Renal pelvis (tissue), 4 donors: Measurements from ENCODE around the gene SMYD2. TPM values are rescaled to one million over a fixed set of nuclear protein-coding genes. Genes with fewer than 3 reads are reported as not detected.
"Not testable (repeated sequence)": the region's sequence is repeated elsewhere in the genome, so short reads cannot be mapped to it uniquely, and the experiment has no call there.

Source experiments
- DNase-seq: peaks from one replicate; pipeline ENCODE4 v3.0.0-alpha.2; 2013
- polyA plus RNA-seq, 3 donors: library from polyadenylated mRNA; unstranded; fragments of 120-200 nt; gene quantifications; one replicate each; pipeline ENCODE4 v1.2.1, GENCODE V29; 2013; ENCODE audit not compliant: insufficient read length in 3 of 3

The SMYD2 gene
- polyA plus RNA-seq, 3 donors: 40.8 to 47.4 (median 46.7) TPM

DNA sequence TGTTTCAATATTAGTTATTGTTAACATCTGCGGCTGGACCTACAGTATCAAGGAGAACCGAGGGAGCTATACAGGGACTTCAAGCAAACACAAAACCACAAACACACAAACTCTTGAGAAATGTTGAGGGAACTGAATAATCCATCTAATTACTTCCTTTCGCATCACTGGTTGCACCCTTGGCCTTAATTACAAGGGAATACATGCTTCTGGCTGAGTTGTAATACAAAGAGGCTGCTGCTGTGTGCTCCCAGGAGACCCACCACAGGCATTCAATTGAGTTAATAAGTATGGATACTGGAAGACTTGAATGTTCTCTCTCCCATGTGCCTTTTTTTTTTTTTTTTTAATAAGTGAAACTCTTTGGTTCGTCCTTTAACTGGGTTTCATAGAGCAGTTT is 16.8 kb upstream of the SMYD2 start:
- DNase-seq: no peak

GRCh38 chr1:214264976-214265375 is 16.0 kb upstream of the SMYD2 start:
- no peak for DNase-seq

GRCh38 chr1:214270097-214270650 is 10.8 kb upstream of the SMYD2 start:
- DNase-seq: no peak

GRCh38 chr1:214271174-214271858 is 9.6 kb upstream of the SMYD2 start:
- no peak for DNase-seq

DNA sequence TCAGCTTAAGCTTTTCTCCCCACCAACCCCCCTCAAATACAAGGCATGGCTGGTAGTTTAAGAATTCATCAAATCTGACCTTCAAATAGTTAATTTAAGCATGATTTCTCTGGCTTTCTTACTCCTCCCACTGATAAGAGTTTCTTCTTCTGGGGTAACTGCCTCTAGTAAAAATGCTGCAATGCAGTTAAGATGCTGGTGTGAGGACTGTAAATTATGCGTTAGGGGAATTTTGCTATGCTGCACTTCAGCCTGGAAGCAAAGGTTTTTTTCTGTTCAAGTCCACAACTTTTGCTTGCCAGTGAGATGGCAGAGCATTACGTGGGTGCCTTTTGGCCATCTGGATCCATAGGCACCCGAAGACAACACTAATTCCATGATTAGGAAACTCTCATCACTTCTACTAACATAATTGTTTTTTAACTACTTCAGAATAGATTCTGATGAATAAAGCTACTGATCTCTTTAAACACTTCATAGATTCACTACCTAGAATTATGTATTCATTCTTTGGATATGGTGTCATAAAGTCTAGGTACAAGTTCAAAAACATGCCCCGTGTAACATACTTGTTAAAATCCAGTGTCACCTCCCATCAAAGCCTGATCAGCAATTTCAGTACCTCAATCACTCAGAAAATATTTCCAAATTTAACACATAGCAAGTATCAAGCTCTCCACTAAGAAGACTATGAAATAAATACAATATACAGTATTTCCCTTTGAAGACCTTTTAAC is 8.8 kb upstream of the SMYD2 start:
- DNase-seq: no peak

DNA sequence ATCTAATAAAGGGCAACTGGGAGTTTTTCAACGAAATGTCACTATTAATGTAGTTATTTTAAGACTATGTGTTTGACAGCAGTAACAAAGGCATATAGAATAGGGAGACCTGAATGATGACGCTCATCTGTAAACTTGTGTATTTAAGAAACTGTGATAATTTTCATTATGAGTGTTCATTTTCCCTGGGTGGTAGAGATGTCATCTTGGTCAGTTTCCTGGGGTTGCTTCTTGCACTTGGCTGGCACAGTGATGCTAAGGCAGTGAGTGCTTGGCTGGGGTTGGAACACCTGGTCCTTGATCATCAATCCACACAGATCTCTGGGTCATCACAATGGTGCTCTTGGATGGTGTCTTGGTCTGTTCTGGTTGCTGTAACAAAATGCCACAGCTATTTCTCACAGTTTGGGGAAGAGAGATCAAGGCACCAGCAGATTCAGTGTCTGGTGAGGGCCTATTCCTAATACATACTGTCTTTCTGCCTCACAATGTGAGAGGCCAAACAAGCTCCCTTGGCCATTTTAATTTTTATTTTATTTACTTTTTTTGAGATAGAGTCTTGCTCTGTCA is 7.9 kb upstream of the SMYD2 start:
- DNase-seq: no peak

- not testable (repeated sequence) for DNase-seq
Measured at GRCh38 chr1:214275700-214276099, 5.3 kb upstream of the SMYD2 start.

- DNase-seq: no peak
Measured at GRCh38 chr1:214276786-214277185, 4.2 kb upstream of the SMYD2 start.

GRCh38 chr1:214277704-214278635 is 3.0 kb upstream of the SMYD2 start:
- DNase-seq: peak; percentile 54

DNA sequence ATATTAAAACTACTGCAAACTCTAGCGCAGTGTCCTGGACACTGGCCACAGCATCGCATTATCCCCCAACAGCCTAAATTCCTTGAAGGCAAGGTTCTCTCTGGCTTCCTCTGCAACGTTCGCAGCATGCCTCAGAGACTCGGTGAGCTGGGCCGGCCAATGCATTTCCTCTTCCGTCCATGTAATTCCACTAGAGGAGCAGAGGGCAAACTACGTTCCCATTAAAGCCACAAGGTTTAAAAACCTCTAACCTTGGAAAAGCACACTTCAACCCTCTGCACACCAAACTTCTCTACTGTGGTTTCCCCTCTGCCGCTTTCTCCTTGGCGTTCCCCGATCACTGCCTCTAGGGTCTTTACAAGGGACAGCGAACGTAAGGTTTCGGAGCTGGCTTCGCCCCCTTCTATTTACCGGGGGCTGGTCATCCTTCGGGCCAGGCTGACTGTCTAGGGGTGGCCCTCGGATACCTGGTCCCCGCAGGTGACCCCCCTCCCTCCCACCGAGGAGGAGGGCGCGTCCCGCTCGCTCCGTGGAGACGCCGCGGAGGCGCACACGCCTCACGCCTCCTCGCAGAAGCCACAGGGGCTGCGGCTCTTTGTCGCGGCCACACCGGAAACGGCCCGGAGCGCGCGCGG is 456 bp upstream of the SMYD2 start:
- DNase-seq: peak; percentile 52

DNA sequence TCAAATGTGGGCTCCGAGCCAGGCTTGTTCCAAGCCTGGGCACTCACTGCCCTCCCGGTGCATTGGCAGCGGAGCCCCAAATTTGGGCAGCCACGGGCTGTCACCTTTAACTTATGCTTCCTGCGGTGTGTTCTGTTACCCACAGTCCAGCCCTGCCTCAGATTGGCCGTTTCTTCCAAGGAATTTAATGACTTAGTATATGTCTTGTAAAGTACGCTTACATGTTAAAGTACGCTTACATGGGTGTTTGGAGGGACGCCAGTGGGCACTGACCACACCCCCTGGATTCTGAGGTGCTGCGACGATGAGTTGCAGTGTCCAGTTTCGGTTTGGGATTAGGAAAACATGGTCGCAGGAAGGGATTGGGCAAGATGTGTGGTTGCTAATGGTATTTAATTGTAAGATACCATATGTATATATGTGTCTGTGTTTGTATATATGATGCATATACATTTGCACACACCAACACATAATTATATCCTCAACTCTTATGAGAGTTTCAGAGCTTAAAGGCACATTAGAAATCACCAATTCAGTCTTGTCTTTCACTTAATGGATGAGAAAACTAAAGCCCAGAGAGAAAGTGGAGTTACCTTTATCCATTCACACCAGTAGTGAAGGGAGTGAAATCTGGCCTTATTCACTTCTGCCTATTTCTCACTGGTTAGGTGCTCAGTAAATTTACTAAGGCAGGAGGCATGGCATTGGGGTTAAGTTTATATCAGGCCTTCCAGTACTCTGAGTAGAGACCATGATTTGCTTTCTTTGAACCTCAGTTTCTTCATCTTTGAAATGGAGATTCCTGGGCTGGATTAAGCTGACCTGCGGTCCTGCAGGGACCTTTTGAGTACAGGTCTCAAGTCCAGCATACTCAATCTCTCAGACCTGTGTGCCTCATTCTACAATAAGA is 1.0 kb downstream of the SMYD2 start:
- DNase-seq: no peak

GRCh38 chr1:214282630-214283242 is 1.8 kb downstream of the SMYD2 start:
- DNase-seq: no peak

DNA sequence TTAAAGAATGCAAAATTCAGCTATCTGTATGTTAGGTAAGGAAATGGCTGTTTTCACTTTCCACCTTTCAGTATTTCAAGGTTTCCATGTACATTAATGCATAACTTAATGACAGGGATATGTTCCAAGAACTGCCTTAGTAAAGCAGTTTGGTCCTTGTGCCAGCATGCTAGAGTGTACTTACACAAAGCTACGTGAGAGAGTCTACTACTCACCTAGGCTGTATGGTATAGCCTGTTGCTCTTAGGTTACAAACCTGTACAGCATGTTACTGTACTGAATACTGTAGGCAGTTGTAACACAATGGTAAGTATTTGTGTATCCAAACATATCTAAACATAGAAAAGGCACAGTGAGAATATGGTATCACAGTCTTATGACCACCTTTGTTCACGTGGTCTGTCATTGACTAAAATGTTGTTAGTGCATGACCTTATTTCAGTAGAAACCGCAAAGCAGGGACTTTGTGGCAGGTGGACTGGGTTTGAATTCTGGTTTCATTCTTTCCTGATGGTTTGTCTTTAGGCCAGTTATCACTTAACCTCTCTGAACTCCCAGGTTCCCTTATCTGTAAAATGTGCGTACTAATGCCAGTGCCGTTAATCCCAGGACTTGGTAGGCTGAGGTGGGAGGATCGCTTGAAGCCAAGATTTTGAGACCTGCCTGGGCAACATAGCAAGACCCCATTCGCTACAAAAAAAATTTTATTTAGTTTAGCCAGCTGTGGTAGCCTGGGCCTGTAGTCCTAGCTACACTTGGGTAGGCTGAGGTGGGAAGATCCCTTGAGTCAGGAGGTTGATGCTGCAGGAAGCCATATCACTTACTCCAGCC is 4.9 kb downstream of the SMYD2 start:
- no peak for DNase-seq

- no peak for DNase-seq
Measured at GRCh38 chr1:214287884-214288283, 6.9 kb downstream of the SMYD2 start.

GRCh38 chr1:214289574-214290272 is 8.8 kb downstream of the SMYD2 start:
- no peak for DNase-seq

DNA sequence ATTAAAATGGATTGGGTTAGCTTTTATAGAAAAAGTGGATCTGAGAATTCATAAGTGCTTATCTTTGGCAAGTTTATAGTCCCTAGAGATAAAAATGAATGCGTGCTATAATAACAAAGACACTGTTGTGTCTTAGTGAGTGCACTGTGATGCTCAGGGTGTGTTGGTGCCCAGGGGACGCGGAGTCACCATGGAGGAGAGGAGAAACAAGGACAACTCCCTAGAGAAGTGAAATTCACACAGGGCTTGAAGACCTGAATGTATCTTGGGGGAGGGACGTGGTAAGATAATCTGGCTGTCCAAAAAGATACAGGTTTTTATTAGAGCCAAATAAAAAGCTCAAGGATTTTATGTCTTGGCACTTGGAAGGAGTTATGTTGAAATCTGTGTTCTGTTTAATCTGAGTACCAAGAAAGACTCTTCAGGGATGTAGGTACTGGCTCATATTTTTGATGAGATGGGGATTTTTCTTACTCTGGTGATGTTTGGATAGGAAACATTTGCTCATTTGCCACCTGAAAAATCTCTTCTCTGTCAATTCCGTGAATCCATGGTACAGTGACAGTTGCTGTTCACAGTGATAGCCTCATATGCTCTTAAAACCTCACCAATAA is 9.6 kb downstream of the SMYD2 start:
- DNase-seq: no peak

DNA sequence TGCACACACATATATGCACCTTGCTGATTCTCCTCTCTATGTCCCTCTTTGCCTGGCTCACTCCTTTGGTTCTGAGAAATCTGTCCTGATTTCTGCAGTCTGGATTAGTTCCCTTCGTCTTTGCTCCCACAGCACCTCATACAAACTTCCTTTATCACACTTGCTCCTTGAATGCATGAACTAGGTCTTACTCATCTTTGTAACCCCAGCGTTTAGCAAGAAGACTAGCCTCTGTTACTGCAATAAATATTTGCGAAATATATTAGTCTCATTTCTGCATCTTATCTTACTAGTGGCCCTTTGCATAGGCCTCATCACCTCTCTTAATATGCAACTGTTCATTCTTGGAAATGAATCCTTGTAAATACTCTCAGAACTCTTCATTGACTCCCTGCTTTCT is 11.4 kb downstream of the SMYD2 start:
- no peak for DNase-seq

DNA sequence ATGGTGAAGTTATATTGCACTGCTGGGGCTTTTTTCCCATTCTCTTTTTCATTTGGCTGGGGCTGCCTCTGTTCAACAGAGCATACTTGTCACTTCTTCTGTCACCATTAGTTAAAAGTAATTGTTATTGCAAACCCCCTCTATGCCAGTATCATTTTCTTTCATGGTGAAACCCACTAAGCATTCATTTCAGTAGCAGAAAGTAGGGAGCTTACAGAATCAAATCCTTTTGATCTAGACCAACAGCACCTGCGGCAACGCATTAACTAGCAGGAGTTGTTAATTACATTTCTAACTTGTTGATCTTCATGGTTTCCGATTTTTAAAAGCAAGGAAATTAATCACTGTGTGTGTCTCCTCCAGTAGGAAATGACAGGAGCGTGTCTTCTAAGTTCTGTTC is 15.0 kb downstream of the SMYD2 start:
- no peak for DNase-seq
